Measurements from ENCODE around the gene ZC2HC1B.
"Not testable (repeated sequence)": the region's sequence is repeated elsewhere in the genome, so short reads cannot be mapped to it uniquely, and the experiment has no call there.

Gene ZC2HC1B, protein sequence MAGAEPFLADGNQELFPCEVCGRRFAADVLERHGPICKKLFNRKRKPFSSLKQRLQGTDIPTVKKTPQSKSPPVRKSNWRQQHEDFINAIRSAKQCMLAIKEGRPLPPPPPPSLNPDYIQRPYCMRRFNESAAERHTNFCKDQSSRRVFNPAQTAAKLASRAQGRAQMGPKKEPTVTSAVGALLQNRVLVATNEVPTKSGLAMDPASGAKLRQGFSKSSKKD

DNA sequence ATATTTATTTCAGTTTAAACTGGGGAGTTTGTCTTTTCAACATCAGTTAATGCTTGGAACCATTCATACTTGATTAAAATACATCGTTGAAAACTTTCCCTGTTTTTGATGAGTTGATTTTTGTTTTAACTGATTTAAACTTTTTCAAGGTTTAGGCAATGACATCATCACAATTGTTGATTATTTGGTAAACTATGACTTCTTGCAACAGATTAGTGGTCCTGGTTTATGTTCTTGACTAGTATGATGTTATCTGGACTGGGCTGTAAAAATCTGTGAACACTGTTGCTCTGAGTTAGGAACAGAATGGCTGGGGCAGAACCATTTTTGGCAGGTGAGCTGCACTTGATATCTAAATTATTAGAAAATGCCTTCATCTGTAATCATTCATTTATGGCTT lies at the start of gene ZC2HC1B:
Gene ZC2HC1B (plus strand): TSS at position 241 of the 400 bp plus-strand sequence. CDS start 66 bp downstream, at position 307.
- no peak for DNase-seq (ENCODE audit: low spot score)

DNA sequence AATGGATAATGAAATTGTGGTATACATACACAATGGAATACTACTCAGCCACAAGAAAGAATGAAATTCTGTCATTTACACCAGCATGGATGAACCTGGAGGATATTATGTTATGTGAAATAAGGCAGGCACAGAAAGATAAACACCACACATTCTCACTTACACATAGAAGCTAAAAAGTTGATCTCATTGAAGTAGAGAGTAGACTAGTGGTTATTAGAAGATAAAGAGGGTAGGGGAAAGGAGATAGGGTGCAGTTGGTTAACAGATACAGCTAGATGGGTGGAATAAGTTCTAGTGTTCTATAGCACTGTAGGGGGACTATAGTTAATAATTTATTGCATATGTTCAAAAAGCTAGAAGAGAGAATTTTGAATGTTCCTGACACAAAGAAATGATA lies 46.7 kb upstream of the ZC2HC1B start:
- no peak for DNase-seq (ENCODE audit: low spot score)

DNA sequence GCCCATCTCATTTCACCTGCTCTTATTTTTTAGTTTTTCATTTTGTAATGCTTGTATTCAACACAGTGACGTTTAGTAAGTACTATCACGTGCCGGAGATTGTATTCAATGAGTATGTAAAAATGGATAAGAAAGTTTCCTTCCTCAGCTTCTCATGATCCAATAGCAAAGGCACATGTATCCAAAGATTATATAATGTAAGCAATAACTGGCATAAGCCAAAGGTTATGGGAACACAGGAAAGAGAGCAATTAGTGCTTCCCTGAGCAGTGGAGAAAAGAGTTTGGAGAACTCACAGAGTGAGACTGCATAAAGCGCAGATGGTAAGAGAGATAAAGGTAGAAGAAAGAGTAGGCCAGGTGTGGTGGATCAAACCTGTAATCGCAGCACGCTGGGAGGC lies 42.9 kb upstream of the ZC2HC1B start:
- no peak for DNase-seq (ENCODE audit: low spot score)

DNA sequence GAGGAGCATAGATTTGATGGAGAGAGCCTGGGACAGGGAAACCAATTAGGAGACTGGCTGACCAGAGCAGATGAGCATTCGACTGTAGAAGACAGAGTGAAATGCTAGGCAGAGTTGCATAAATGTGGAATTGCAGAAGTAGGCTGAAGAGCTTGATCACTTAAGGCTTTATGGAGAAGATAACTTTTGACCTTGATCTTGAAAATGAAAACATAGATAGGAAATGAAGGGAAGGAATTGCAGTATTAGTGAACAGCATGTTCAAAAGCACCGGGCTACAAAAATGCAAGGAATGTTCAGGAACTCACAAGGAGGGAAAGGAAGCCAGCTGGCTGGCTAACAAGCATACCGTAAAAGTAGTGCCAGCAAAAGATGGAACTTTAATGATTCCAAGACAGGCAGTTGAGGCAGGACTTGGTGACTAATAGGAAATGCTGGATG lies 41.7 kb upstream of the ZC2HC1B start:
- DNase-seq (ENCODE audit: low spot score), result no peak

DNA sequence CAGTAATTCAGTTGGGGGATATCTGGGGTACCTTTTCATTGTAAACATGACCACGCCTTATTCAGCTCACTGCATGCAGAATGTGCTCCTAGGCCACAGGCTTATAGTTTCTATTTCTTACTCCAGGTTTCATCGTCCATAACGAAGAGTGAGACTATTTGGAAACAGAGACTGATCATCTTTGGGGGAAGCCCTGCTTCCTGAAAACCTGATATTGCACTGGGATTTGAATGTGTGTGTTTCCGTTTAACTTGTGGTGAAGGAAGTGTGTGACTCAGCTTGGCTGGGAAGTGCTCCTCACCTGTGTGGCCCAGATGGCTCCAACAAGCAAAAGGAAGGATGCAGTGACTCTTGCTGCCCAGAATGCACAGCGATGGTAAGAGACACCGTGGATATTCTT lies 40.7 kb upstream of the ZC2HC1B start:
- DNase-seq (ENCODE audit: low spot score), result no peak

DNA sequence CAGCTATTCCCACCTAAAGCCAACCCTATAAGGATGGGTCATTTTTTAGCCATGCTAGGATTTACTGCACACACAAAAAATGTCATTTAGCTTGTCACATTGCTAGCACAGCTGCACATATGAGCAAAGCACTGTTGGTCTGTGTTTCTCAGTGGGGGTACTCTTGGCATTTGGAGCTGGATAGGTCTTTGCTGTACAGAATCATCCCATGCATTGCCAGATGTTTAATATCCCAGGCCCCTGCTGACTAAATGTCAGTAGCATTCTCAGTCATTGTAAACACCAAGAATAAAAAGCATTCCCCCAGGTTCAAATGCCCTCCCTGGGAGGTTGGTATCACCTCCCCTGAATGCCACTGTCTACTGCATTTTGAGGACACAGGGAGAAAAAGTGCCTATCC lies 35.7 kb upstream of the ZC2HC1B start:
- DNase-seq (ENCODE audit: low spot score), result no peak

DNA sequence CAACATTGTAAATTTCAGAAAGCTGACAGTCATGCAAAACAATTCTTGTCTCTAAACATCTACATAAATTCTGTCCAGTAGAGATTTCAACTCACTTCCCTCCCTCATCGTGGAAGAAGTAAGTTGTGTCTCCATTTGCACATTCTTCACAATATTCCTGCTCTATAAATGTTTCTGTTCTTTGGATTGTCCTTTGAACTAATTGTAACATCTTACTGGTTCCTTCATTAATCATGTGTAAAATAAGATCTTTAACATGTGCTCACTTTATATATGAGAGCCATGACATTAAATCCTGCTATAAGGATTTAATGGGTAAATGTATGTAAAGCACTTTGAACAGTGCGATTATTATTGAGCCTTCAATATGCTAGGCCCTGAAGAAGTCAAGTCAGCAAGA lies 28.1 kb upstream of the ZC2HC1B start:
- no peak for DNase-seq (ENCODE audit: low spot score)

DNA sequence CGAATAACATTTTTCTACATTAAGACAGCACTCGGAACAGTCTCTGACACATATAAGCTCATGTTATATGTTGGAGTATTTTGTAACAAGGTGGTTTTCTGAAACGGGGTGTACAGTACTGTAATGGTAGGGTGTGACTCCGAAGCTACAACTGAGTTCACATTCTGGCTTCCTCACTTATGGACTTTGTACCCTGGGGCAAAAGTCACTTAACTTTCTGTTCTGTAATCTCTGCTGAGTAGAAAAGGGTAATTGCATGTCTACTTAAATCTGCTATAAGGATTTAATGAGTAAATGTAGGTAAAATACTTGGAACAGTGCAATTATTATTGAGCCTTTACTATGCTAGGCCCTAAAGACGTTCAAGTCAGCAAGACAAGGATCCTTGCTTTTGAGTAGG lies 25.9 kb upstream of the ZC2HC1B start:
- DNase-seq (ENCODE audit: low spot score), result no peak

DNA sequence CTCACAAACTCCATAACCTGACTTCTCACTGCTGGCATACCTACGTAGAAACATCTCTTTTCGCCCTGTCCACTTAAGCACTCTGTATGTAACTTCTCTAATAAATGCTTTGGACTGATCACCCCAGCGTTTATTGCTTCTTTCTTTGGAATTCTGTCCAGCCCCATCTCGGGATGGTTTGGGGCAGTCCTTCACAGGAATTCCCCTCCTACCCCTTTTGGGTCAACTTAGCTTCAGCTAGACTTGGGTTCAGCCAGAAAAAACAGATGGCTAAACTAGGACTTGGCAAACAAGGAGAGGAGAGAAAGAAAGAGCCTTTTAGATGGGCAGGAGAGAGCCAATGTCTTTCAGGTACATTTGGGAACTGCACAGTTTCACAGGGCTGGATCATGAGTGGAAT lies 25.1 kb upstream of the ZC2HC1B start:
- DNase-seq (ENCODE audit: low spot score), result no peak

DNA sequence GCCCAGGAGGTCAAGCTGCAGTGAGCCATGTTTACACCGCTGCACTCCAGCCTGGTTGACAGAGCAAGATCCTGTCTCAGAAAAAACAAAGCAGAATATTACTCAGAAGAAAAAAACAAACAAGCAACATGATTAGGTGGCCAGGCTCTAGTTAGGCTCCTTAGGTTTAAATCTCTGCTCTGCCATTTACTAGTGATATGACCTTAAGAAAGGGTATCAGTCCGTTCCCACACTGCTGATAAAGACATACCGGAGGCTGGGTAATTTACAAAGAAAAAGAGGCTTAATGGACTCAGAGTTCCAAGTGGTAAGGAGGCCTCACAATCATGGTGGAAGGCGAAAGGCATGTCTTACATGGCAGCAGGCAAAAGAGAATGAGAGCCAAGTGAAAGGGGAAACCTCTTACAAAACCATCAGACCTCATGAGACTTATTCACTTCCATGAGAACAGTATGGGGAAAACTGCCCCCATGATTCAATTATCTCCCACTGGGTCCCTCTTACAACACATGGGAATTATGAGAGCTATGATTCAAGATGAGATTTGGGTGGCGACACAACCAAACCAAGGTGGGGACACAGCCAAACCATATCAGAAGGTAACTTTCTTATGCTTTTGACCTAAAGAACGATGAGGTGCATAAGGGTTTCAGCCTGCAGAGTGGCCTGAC lies 23.5 kb upstream of the ZC2HC1B start:
- no peak for DNase-seq (ENCODE audit: low spot score)

DNA sequence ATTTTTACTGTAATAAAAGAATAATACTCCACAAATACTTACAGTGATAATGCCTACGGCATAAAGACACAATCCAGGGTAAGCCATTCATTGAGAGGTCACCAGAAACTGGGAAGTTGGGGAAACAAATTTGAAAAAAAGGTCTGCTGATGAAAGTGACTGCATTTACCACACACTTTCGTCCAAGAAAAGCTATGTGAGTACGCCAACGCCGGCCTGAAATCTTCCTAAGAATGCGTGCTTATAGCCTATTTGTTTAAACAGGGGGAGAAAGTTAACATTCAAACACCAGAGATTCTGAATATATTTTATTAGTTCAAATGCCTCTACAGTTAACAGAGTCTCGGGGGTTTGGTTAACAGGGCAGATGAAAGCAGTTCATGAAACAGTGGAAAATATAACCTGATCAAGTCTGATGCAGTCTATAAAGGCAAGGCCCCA lies 21.8 kb upstream of the ZC2HC1B start:
- peak; percentile 3 for DNase-seq (ENCODE audit: low spot score)

DNA sequence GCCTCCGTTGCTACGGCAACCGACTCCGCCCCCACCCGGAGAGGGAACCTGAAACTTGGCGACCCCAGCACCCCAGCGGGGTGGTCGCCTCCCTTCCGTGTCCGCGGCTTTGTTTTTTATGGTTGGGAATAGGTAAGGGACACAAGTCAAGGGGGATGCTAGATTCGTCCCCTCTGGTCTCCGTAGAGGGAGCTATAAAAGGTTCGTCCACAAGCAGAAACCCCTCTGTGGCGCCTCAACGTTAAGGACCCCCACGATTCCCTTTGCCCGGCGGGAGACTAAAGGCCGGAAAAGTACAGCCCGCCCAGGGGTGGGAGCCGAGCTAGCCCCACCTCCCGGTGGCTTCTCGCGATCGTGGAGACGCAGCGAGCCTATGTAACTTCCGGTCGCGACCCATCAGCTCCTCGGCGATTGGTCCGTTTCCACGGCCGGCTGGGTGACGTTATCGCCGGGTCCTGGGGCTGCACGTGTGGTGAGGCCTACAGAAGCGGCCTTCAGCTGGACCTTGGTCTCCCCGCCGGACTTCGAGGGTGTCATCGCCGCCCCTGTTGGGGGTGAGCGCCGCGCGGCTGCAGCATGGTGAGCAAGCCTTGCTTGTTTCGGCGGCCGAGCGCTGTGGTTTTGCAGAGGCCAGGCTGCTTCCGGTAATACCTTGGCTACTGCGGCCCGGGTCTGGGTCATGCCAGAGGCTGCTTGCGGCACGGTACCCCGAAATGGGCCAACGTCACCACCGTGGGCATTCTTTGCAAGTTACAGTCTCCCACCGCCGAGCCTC lies 21.2 kb upstream of the ZC2HC1B start, which contains the start of gene LTV1:
Gene LTV1 (plus strand): TSS at position 437 of the 775 bp plus-strand sequence. CDS start 140 bp downstream, at position 577.
- DNase-seq (ENCODE audit: low spot score), result peak; percentile 98

DNA sequence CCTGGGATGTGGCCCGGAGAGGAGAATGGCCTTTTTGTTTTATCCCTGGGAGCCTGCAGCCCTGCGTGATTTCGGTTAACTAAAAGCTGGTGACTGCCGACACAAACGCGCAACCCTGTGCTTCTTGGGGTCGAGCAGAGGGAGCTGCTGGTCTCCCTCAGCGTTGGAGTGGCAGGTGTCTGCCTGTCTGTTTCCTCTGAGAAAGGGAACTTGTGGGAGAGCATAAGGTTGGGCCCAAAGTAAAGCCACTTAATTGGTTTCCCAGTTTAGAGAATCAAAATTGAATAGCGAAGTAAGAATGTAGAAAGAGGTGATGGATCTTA lies 20.6 kb upstream of the ZC2HC1B start:
- DNase-seq (ENCODE audit: low spot score), result no peak

DNA sequence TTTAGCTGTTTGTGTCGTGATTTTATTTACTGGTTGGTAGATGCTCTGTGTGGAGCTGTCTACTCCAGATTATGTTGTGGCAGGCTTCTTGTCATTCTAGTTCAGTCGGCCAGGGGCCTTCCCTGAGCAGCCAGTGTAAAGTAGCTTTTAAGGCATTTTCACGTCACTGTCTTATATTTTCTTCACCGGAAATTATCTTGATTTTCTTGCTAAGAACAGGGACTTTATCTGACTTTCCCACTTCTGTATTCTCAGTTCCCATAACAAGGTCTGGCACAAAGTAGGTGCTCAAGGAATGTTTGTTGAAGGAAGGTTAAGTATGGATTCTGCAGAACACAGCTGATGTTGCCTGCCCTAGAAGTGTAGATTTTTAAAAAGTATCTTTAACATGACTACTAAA lies 20.3 kb upstream of the ZC2HC1B start:
- DNase-seq (ENCODE audit: low spot score), result peak; percentile 3

DNA sequence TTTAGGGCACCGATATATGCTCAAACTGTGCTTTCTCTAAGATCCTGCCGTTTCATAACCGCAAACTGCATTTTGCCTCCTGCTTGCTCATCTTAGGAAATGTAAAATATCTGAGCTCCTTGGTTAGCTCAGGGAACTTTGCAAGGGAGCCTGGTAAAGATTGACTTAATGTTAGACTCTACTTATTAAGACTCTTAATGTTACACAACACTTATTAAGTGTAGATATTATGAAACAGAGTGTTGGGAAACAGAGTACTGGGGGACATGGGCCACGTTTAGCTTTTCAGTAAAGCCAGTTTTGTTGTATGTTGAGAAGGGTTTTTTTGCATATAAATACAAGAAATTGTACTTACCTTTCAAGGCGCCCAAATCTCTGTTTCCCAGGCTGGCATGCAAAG lies 19.2 kb upstream of the ZC2HC1B start:
- no peak for DNase-seq (ENCODE audit: low spot score)

DNA sequence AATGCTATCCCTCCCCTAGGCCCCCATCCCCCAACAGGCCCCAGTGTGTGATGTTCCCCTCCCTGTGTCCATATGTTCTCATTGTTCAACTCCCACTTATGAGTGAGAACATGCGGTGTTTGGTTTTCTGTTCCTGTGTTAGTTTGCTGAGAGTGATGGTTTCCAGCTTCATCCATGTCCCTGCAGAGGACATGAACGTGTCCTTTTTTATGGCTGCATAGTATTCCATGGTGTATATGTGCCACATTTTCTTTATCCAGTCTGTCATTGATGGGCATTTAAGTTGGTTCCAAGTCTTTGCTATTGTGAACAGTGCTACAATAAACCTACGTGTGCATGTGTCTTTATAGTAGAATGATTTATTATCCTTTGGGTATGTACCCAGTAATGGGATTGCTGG lies 12.6 kb upstream of the ZC2HC1B start:
- not testable (repeated sequence) for DNase-seq (ENCODE audit: low spot score)

DNA sequence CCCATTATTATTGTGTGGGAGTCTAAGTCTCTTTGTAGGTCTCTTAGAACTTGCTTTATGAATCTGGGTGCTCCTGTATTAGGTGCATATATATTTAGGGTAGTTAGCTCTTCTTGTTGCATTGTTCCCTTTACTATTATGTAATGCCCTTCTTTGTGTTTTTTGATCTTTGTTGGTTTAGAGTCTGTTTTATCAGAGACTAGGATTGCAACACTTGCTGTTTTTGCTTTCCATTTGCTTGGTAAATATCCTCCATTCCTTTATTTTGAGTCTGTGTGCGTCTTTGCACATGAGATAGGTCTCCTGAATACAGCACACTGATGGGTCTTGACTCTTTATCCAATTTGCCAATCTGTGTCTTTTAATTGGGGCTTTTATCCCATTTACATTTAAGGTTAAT lies 9.2 kb upstream of the ZC2HC1B start:
- DNase-seq (ENCODE audit: low spot score), result not testable (repeated sequence)

DNA sequence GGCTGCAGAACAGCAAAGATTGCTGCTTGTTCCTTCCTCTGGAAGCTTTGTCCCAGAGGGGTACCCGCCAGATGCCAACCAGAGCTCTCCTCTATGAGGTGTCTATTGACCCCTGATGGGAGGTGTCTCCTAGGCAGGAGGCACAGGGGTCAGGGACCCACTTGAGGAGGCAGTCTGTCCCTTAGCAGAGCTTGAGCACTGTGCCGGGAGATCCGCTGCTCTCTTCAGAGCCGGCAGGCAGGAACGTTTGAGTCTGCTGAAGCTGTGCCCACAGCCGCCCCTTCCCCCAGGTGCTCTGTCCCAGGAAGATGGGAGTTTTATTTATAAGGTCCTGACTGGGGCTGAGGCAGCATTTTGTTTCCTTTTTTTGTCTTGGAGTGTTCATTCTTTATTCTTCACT lies 7.5 kb upstream of the ZC2HC1B start:
- not testable (repeated sequence) for DNase-seq (ENCODE audit: low spot score)

DNA sequence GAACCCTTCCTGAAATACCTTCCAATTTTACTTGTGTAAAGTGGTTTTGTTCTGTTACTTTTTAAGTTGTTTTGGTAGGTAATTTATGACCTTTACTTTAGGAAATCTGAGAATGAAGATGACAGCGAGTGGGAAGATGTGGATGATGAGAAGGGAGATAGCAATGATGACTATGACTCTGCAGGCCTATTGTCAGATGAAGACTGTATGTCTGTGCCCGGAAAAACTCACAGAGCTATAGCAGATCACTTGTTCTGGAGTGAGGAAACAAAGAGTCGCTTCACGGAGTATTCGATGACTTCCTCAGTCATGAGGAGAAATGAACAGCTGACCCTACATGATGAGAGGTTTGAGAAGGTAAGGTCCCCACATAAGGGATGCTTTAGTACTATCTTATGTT lies 6.6 kb upstream of the ZC2HC1B start:
- DNase-seq (ENCODE audit: low spot score), result no peak

DNA sequence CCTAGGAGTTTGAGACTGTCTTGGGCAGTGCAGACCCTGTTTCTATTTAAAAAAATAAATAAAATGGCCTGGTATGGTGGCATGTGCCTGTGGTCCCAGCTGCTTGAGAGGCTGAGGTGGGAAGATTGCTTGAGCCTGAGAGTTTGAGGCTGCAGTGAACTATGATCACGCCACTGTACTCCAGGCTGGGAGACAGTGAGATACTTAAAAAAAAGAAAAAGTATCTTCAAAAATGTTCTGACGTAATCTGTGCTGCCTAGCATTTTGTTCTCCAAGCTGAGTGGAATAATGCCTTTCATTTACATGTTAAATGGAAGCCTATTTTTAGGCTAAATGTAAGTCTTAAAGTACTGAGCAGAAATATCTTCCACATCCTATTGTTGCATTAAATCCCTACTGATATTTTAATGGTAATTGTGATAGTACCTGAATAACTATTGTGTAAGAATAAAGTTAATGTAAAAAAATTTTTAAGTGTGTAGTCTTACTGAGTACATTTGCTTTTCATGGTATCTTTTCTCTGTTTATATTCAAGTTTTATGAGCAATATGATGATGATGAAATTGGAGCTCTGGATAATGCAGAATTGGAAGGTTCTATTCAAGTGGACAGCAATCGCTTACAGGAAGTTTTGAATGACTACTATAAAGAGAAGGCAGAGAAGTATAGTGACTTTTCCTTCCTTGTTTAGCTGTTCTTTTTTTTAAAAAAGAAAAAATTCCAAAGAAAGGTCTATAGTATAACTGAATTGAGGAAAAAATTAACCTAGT lies 4.2 kb upstream of the ZC2HC1B start:
- DNase-seq (ENCODE audit: low spot score), result no peak

DNA sequence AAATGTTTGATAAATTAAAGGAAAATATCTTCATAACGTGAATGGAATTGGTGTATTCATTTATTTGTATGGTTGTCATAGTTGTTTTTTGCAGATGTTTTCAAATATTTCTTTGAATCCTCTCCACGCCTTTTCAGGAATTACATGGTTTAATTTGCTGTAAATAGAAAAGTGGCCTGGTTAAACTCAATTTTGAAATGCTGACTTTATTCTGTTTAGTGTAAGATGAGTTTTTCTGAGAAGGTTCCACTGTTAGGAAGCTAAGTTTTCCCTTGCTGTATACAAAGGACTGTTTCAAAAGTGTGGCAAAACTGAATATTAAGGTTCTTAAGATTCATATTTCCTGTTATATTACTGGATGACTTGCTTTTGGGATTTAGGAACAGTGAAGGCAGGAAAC lies 503 bp upstream of the ZC2HC1B start:
- no peak for DNase-seq (ENCODE audit: low spot score)

DNA sequence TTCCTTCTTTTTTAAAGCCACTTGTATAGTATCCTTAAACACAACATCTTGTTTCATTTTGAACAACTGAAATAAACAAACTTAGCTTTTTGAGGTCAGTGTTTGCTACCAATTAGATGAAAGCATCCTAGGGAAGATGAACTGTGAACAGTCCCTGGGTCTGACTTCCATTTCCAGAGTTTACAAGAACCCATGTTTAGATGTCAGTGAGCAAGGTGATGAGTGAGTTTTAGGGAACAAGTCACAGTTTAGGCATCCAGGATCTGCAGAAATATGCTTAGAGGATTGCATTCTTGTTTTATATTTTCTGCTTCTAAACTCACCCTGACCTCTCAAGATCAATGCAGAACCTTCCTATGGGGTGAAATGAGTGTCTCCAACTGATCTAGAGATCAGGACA lies 3.0 kb downstream of the ZC2HC1B start:
- DNase-seq (ENCODE audit: low spot score), result no peak
